DOHH2 (cell line): ENCODE results near the gene PON2.

ENCODE experiments used
- EZH2phosphoT487 ChIP-seq: fragments of 200-600 bp; sonication (generic); IDR thresholded peaks from 2 replicates; pipeline ENCODE4 v1.6.1; 2017; ENCODE audit warnings: borderline replicate concordance, mild to moderate bottlenecking, antibody characterized with exemption, low read length, moderate library complexity, mixed read lengths
- TF ChIP-seq, protein P1 (sequence below): fragments of 200-600 bp; sonication (generic); IDR thresholded peaks from one replicate; pipeline ENCODE4 v1.5.1; 2014; ENCODE audit warnings: antibody characterized with exemption, mild to moderate bottlenecking, low read depth, low read length; ENCODE audit not compliant: poor library complexity, severe bottlenecking

DNA sequence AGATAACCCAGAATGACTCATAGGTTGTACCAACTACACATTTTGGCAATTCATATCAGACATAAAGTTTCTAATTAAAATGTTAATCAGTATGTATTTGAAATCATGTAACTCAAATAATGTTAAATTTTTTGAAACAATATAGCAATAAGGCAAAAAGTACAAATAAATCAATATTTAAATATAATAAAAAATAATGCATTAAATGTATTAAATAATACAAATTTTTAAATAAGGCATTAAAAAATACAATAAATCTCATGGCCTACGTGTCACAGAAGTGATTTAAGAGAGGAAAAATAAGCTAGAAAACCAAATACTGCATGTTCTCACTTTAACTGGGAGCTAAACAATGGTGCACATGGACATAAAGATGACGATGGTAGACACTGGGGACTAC lies 9.1 kb downstream of the PON2 start:
- TF ChIP-seq, protein P1, sequence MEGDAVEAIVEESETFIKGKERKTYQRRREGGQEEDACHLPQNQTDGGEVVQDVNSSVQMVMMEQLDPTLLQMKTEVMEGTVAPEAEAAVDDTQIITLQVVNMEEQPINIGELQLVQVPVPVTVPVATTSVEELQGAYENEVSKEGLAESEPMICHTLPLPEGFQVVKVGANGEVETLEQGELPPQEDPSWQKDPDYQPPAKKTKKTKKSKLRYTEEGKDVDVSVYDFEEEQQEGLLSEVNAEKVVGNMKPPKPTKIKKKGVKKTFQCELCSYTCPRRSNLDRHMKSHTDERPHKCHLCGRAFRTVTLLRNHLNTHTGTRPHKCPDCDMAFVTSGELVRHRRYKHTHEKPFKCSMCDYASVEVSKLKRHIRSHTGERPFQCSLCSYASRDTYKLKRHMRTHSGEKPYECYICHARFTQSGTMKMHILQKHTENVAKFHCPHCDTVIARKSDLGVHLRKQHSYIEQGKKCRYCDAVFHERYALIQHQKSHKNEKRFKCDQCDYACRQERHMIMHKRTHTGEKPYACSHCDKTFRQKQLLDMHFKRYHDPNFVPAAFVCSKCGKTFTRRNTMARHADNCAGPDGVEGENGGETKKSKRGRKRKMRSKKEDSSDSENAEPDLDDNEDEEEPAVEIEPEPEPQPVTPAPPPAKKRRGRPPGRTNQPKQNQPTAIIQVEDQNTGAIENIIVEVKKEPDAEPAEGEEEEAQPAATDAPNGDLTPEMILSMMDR = no peak
- no peak for TF ChIP-seq EZH2phosphoT487
